ENCODE results near the gene ANKAR.
"Not testable (repeated sequence)": the region's sequence is repeated elsewhere in the genome, so short reads cannot be mapped to it uniquely, and the experiment has no call there.

ANKAR gene

GRCh38 chr2:189700681-189701080 is 26.2 kb downstream of the ANKAR start:
- no peak for DNase-seq (ENCODE audit: extremely low read depth in 1 of 2, low read depth in 1 of 2)

GRCh38 chr2:189702071-189702470 is 27.6 kb downstream of the ANKAR start:
- DNase-seq (ENCODE audit: extremely low read depth in 1 of 2, low read depth in 1 of 2) = no peak

GRCh38 chr2:189709501-189710221 is 35.2 kb downstream of the ANKAR start:
- DNase-seq (ENCODE audit: extremely low read depth in 1 of 2, low read depth in 1 of 2) = no peak

GRCh38 chr2:189717593-189717992 is 43.1 kb downstream of the ANKAR start:
- not testable (repeated sequence) for DNase-seq (ENCODE audit: extremely low read depth in 1 of 2, low read depth in 1 of 2)

- no peak for DNase-seq (ENCODE audit: extremely low read depth in 1 of 2, low read depth in 1 of 2)
Measured at GRCh38 chr2:189719571-189719970, 45.1 kb downstream of the ANKAR start.

- DNase-seq (ENCODE audit: extremely low read depth in 1 of 2, low read depth in 1 of 2) = no peak
Measured at GRCh38 chr2:189723192-189723591, 48.7 kb downstream of the ANKAR start.
